ENCODE data around the gene PITHD1. TPM values are rescaled to one million over a fixed set of nuclear protein-coding genes. Genes with fewer than 3 reads are reported as not detected.
A peak's percentile ranks its signal among the peaks of the same experiment; 100 is the strongest.

The PITHD1 gene
- total and polyA plus RNA-seq, 10 of the 15 experiments (the other 5 are each of a cell fraction or from before 2014, with no cell fraction given): 23.7 to 82.2 (median 67.0) TPM

- TF ChIP-seq NFIC (IDR thresholded peaks at IDR 0.05; ENCODE audit: low read depth, low read length) (peak; percentile 77; the same call in 1 of the 2 replicates), ZSCAN29 (IDR thresholded peaks at IDR 0.05) (no peak), POLR2AphosphoS2 (IDR thresholded peaks at IDR 0.05; ENCODE audit: low read depth, low read length) (no peak), YY1 (IDR thresholded peaks at IDR 0.05; ENCODE audit: low read depth, low read length) (no peak), ZNF622 (IDR thresholded peaks at IDR 0.05) (no peak), SUZ12 (IDR thresholded peaks at IDR 0.05; ENCODE audit: unreplicated experiment) (no peak), MYC (IDR thresholded peaks at IDR 0.05; ENCODE audit: insufficient read depth, insufficient read length, insufficient replicate concordance, low read length, severe bottlenecking) (no peak), RCOR1 (conservative IDR thresholded peaks at IDR 0.05; ENCODE audit: low read depth, low read length) (no peak), SREBF2 (IDR thresholded peaks at IDR 0.05; ENCODE audit: low read length) (no peak), EZH2 (IDR thresholded peaks at IDR 0.05; ENCODE audit: borderline replicate concordance, control insufficient read depth, low read depth, low read length) (no peak), PKNOX1 (IDR thresholded peaks at IDR 0.05) (no peak), SREBF1 (IDR thresholded peaks at IDR 0.05; ENCODE audit: low read length) (no peak), TARDBP (IDR thresholded peaks at IDR 0.05; ENCODE audit: borderline replicate concordance) (no peak), NKRF (conservative IDR thresholded peaks at IDR 0.05) (no peak), ZBTB40 (IDR thresholded peaks at IDR 0.05; ENCODE audit: borderline replicate concordance) (peak; percentile 34; the same call in 1 of the 2 replicates), CBX5 (IDR thresholded peaks at IDR 0.05; ENCODE audit: low read depth) (no peak), FOXK2 (IDR thresholded peaks at IDR 0.05) (no peak), DPF2 (IDR thresholded peaks at IDR 0.05) (peak; percentile 26; the same call in 1 of the 2 replicates), MEF2B (IDR thresholded peaks at IDR 0.05; ENCODE audit: partially characterized antibody, poor library complexity, severe bottlenecking) (peak; percentile 83), WRNIP1 (IDR thresholded peaks at IDR 0.05; ENCODE audit: borderline replicate concordance, low read depth, low read length) (no peak), NBN (IDR thresholded peaks at IDR 0.05) (no peak; the same call in 1 of the 2 replicates), FOXM1 (IDR thresholded peaks at IDR 0.05; ENCODE audit: low read depth, low read length) (peak; percentile 57; the same call in 1 of the 2 replicates), NRF1 (conservative IDR thresholded peaks at IDR 0.05; ENCODE audit: low read depth, low read length) (no peak), PAX8 (IDR thresholded peaks at IDR 0.05) (no peak)
Measured at GRCh38 chr1:23825762-23826522, 47.7 kb downstream of the PITHD1 start (continued).

Data from GM12878 (cell line).